H9 (cell line): Measurements from ENCODE around the gene HASPIN. TPM values are rescaled to one million over a fixed set of nuclear protein-coding genes. Genes with fewer than 3 reads are reported as not detected.

ENCODE experiments used
- DNase-seq: peaks from one replicate; pipeline ENCODE4 v3.0.0-alpha.2; 2017
- H2AFZ ChIP-seq: one replicate; pipeline ENCODE4 v1.6.1; 2013; ENCODE audit warnings: mild to moderate bottlenecking, low read length, control low read depth, moderate library complexity
- H2AK5ac ChIP-seq: 2 replicates; pipeline ENCODE4 v1.6.1; 2013; ENCODE audit warnings: low read length, control low read depth, mixed read lengths; ENCODE audit not compliant: insufficient read length
- H2BK120ac ChIP-seq: one replicate; pipeline ENCODE4 v1.6.1; 2013; ENCODE audit warnings: low read depth, mild to moderate bottlenecking, low read length, control low read depth, inconsistent platforms; ENCODE audit not compliant: poor library complexity, severe bottlenecking
- H2BK12ac ChIP-seq: 2 replicates; pipeline ENCODE4 v1.6.1; 2013; ENCODE audit warnings: low read length, control low read depth, mixed read lengths, low read depth; ENCODE audit not compliant: insufficient read length
- H2BK15ac ChIP-seq: 2 replicates; pipeline ENCODE4 v1.6.1; 2013; ENCODE audit warnings: low read depth, low read length, control low read depth
- H2BK20ac ChIP-seq: one replicate; pipeline ENCODE4 v1.6.1; 2013; ENCODE audit warnings: low read depth, mild to moderate bottlenecking, low read length, control low read depth, inconsistent platforms; ENCODE audit not compliant: poor library complexity, severe bottlenecking
- H2BK5ac ChIP-seq: 2 replicates; pipeline ENCODE4 v1.6.1; 2013; ENCODE audit warnings: low read length, control low read depth, mixed read lengths; ENCODE audit not compliant: insufficient read length
- H3K14ac ChIP-seq: 2 replicates; pipeline ENCODE4 v1.6.1; 2013; ENCODE audit warnings: low read length, control low read depth; ENCODE audit not compliant: insufficient read depth
- H3K18ac ChIP-seq: 2 replicates; pipeline ENCODE4 v1.6.1; 2013; ENCODE audit warnings: low read depth, mild to moderate bottlenecking, mixed read lengths, low read length, control low read depth; ENCODE audit not compliant: insufficient read length
- H3K23ac ChIP-seq: 2 replicates; pipeline ENCODE4 v1.6.1; 2013; ENCODE audit warnings: low read length, control low read depth, mixed read lengths, low read depth; ENCODE audit not compliant: insufficient read length
- H3K23me2 ChIP-seq: 2 replicates; pipeline ENCODE4 v1.6.1; 2013; ENCODE audit warnings: low read depth, mild to moderate bottlenecking, mixed read lengths, low read length, control low read depth; ENCODE audit not compliant: insufficient read length, poor library complexity, severe bottlenecking
- H3K27ac ChIP-seq: 2 replicates; pipeline ENCODE4 v1.5.1; 2013; ENCODE audit warnings: low read length, control low read depth, mixed read lengths, low read depth; ENCODE audit not compliant: insufficient read length
- H3K27me3 ChIP-seq: 2 replicates; pipeline ENCODE4 v1.6.1; 2013; ENCODE audit warnings: low read length, control low read depth, inconsistent platforms; ENCODE audit not compliant: insufficient read depth
- H3K4ac ChIP-seq: 2 replicates; pipeline ENCODE4 v1.6.1; 2013; ENCODE audit warnings: low read depth, mild to moderate bottlenecking, control low read depth, inconsistent platforms, low read length, moderate library complexity
- H3K4me1 ChIP-seq: 2 replicates; pipeline ENCODE4 v1.6.1; 2013; ENCODE audit warnings: low read length, control low read depth, inconsistent platforms; ENCODE audit not compliant: insufficient read depth
- H3K4me2 ChIP-seq: 2 replicates; pipeline ENCODE4 v1.6.1; 2013; ENCODE audit warnings: low read length, control low read depth, mixed read lengths; ENCODE audit not compliant: insufficient read length, insufficient read depth
- H3K56ac ChIP-seq: 2 replicates; pipeline ENCODE4 v1.6.1; 2013; ENCODE audit warnings: low read depth, mild to moderate bottlenecking, mixed read lengths, low read length, control low read depth; ENCODE audit not compliant: insufficient read length
- H3K79me1 ChIP-seq: 2 replicates; pipeline ENCODE4 v1.6.1; 2013; ENCODE audit warnings: low read depth, mild to moderate bottlenecking, moderate library complexity, low read length, control low read depth, inconsistent platforms; ENCODE audit not compliant: insufficient read depth, poor library complexity, severe bottlenecking
- H3K79me2 ChIP-seq: 2 replicates; pipeline ENCODE4 v1.6.1; 2013; ENCODE audit warnings: low read length, control low read depth, inconsistent platforms; ENCODE audit not compliant: insufficient read depth
- H3K9ac ChIP-seq: 2 replicates; pipeline ENCODE4 v1.6.1; 2013; ENCODE audit warnings: low read length, control low read depth, mixed read lengths; ENCODE audit not compliant: insufficient read length; ENCODE audit errors: extremely low read depth
- H3K9me3 ChIP-seq: one replicate; pipeline ENCODE4 v1.6.1; 2013; ENCODE audit warnings: low read depth, low read length, inconsistent platforms; ENCODE audit not compliant: control insufficient read depth
- H3T11ph ChIP-seq: one replicate; pipeline ENCODE4 v1.6.1; 2013; ENCODE audit warnings: mild to moderate bottlenecking, low read length, control low read depth, inconsistent platforms
- H4K20me1 ChIP-seq: one replicate; pipeline ENCODE4 v1.6.1; 2013; ENCODE audit not compliant: control insufficient read depth, insufficient read length, insufficient read depth
- H4K5ac ChIP-seq: 2 replicates; pipeline ENCODE4 v1.6.1; 2013; ENCODE audit warnings: low read depth, mild to moderate bottlenecking, mixed read lengths, low read length, control low read depth; ENCODE audit not compliant: insufficient read length
- H4K8ac ChIP-seq: replicated peaks from 2 replicates; pipeline ENCODE4 v1.6.1; 2013; ENCODE audit warnings: low read length, control low read depth, mixed read lengths, low read depth; ENCODE audit not compliant: insufficient read length
- H4K91ac ChIP-seq: 2 replicates; pipeline ENCODE4 v1.6.1; 2013; ENCODE audit warnings: low read depth, mild to moderate bottlenecking, moderate library complexity, mixed read lengths, low read length, control low read depth; ENCODE audit not compliant: insufficient read length
- H3K27ac Mint-ChIP-seq, 3 experiments: 2 replicates in 2 of 3; 3 replicates in 1 of 3; pipeline ENCODE4 v1.8.0; 2020 to 2021; ENCODE audit warnings: mixed read lengths in 3 of 3, mild to moderate bottlenecking in 1 of 3, moderate library complexity in 1 of 3
- H3K27me3 Mint-ChIP-seq: 2 replicates; pipeline ENCODE4 v1.8.0; 2021; ENCODE audit warnings: low read depth, mild to moderate bottlenecking, moderate library complexity, mixed read lengths
- H3K36me3 Mint-ChIP-seq, 3 experiments: 2 replicates in 2 of 3; 3 replicates in 1 of 3; pipeline ENCODE4 v1.8.0; 2020 to 2021; ENCODE audit warnings: low read depth in 3 of 3, mixed read lengths in 3 of 3; ENCODE audit not compliant: insufficient read depth in 1 of 3
- H3K4me1 Mint-ChIP-seq, 2 experiments: 2 replicates each; pipeline ENCODE4 v1.8.0; 2020; ENCODE audit warnings: mixed read lengths in 2 of 2
- H3K4me3 Mint-ChIP-seq, 2 experiments: 2 replicates in 1 of 2; 3 replicates in 1 of 2; pipeline ENCODE4 v1.8.0; 2020 to 2021; ENCODE audit warnings: mild to moderate bottlenecking in 2 of 2, mixed read lengths in 2 of 2, moderate library complexity in 1 of 2
- H3K9me3 Mint-ChIP-seq, 2 experiments: 2 replicates in 1 of 2; 3 replicates in 1 of 2; pipeline ENCODE4 v1.8.0; 2020; ENCODE audit warnings: mild to moderate bottlenecking in 2 of 2, mixed read lengths in 2 of 2, moderate library complexity in 1 of 2
- WGBS: extraction: QIAGEN DNeasy Blood & Tissue Kit; methylation state at CpG from one replicate; pipeline ENCODE4 v1.1.7; 2013; ENCODE audit warnings: missing lambda C conversion rate, low lambda C conversion rate, mixed read lengths; ENCODE audit not compliant: insufficient read length; ENCODE audit errors: extremely low coverage; 5-methylcytosine and 5-hydroxymethylcytosine counted together
- total RNA-seq: library from RNA; stranded (reverse); gene quantifications from 2 replicates; pipeline ENCODE4 v1.2.1, GENCODE V29; 2021
- TF ChIP-seq, protein P1 (sequence below): fragments of 200-600 bp; sonication (generic); conservative IDR thresholded peaks from 3 replicates; pipeline ENCODE4 v1.8.0; 2021; ENCODE audit warnings: antibody characterized with exemption, mild to moderate bottlenecking

Gene HASPIN
- total RNA-seq, 1 experiment from 2014 or later: 26.6 TPM

DNA sequence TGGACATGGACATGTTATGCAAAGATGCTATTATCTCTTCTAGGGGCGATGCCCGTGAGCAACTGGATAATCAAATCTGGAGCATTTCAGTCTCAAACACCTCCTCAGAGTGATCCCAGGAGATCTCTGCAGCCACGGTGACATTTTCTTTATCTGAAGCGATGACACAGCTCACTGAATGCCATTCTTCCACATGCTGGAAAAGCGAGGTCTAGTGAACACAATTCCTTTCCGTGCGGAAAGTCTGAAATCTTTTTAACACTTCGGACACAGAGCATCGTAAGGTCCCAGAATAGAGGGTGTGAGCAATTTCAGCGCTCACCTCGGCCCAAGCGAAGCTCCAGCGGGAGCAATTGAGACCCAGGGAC lies 531 bp upstream of the HASPIN start:
- Mint-ChIP-seq H3K4me3 (peak overlapping the region; percentile 94), H3K36me3 (peaks cover 35 to 52% (median 50%) of the 10 kb centered on the region in 3 experiments), H3K9me3 (no peaks in the 10 kb centered on the region), H3K4me1 (peaks cover 17 to 25% of the 10 kb centered on the region in 2 experiments), H3K27me3 (no peaks in the 10 kb centered on the region), H3K27ac (peak overlapping the region in 2 of 3 experiments; percentile 69 to 98; a peak in 5 of 7 replicates)
- Histone ChIP-seq H2BK5ac (no peak overlapping the region), H3K79me2 (peaks cover 8% of the 10 kb centered on the region; the same call in 1 of the 2 replicates), H4K91ac (no peak overlapping the region), H4K5ac (no peak overlapping the region), H3K4me2 (peak overlapping the region; percentile 89), H3K27me3 (no peaks in the 10 kb centered on the region), H2AFZ (no peak overlapping the region), H3K18ac (no peak overlapping the region), H3K9me3 (no peaks in the 10 kb centered on the region), H3K9ac (peak overlapping the region; percentile 93), H4K8ac (no peak overlapping the region), H3T11ph (no peak overlapping the region), H3K4ac (no peak overlapping the region), H3K23me2 (peaks cover 11% of the 10 kb centered on the region), H2BK12ac (no peak overlapping the region), H3K27ac (no peak overlapping the region), H2BK120ac (no peak overlapping the region), H4K20me1 (no peaks in the 10 kb centered on the region), H3K4me1 (no peaks in the 10 kb centered on the region), H3K79me1 (peaks cover 6% of the 10 kb centered on the region), H3K23ac (no peak overlapping the region), H2BK15ac (no peak overlapping the region), H2AK5ac (no peak overlapping the region), H3K56ac (no peak overlapping the region), H3K14ac (no peak overlapping the region), H2BK20ac (no peak overlapping the region)
- no CpG with 5 or more reads among the region's 13 CpGs for WGBS
- TF ChIP-seq, protein P1, sequence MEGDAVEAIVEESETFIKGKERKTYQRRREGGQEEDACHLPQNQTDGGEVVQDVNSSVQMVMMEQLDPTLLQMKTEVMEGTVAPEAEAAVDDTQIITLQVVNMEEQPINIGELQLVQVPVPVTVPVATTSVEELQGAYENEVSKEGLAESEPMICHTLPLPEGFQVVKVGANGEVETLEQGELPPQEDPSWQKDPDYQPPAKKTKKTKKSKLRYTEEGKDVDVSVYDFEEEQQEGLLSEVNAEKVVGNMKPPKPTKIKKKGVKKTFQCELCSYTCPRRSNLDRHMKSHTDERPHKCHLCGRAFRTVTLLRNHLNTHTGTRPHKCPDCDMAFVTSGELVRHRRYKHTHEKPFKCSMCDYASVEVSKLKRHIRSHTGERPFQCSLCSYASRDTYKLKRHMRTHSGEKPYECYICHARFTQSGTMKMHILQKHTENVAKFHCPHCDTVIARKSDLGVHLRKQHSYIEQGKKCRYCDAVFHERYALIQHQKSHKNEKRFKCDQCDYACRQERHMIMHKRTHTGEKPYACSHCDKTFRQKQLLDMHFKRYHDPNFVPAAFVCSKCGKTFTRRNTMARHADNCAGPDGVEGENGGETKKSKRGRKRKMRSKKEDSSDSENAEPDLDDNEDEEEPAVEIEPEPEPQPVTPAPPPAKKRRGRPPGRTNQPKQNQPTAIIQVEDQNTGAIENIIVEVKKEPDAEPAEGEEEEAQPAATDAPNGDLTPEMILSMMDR: no peak; the same call in 2 of the 3 replicates
- DNase-seq: no peak
